ENCODE measurements around the gene PPP1R7.

GRCh38 chr2:241207151-241207550, 56.9 kb downstream of the PPP1R7 start:
- TF ChIP-seq, protein P1, sequence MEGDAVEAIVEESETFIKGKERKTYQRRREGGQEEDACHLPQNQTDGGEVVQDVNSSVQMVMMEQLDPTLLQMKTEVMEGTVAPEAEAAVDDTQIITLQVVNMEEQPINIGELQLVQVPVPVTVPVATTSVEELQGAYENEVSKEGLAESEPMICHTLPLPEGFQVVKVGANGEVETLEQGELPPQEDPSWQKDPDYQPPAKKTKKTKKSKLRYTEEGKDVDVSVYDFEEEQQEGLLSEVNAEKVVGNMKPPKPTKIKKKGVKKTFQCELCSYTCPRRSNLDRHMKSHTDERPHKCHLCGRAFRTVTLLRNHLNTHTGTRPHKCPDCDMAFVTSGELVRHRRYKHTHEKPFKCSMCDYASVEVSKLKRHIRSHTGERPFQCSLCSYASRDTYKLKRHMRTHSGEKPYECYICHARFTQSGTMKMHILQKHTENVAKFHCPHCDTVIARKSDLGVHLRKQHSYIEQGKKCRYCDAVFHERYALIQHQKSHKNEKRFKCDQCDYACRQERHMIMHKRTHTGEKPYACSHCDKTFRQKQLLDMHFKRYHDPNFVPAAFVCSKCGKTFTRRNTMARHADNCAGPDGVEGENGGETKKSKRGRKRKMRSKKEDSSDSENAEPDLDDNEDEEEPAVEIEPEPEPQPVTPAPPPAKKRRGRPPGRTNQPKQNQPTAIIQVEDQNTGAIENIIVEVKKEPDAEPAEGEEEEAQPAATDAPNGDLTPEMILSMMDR (conservative IDR thresholded peaks at IDR 0.05; ENCODE audit: low read depth, low read length): no peak
- TF ChIP-seq POLR2A (IDR thresholded peaks at IDR 0.05; ENCODE audit: low read depth, low read length) (no peak), NFE2L2 (IDR thresholded peaks at IDR 0.05; ENCODE audit: low read depth, low read length) (no peak), BHLHE40 (IDR thresholded peaks at IDR 0.05; ENCODE audit: low read depth, low read length) (no peak), FOS (IDR thresholded peaks at IDR 0.05; ENCODE audit: low read depth, low read length) (no peak), MXI1 (IDR thresholded peaks at IDR 0.05; ENCODE audit: borderline replicate concordance, low read depth, low read length) (no peak), SMC3 (IDR thresholded peaks at IDR 0.05; ENCODE audit: low read depth, low read length) (no peak), CHD1 (IDR thresholded peaks at IDR 0.05; ENCODE audit: low read depth, low read length) (no peak), RAD21 (IDR thresholded peaks at IDR 0.05; ENCODE audit: low read length) (no peak), CEBPB (IDR thresholded peaks at IDR 0.05; ENCODE audit: low read depth, low read length) (no peak), MAFK (IDR thresholded peaks at IDR 0.05; ENCODE audit: low read depth, low read length) (no peak), RFX5 (IDR thresholded peaks at IDR 0.05; ENCODE audit: low read depth, low read length) (no peak)

Data from IMR-90 (cell line).